ENCODE data around the gene LGR4.

GRCh38 chr11:27370374-27370773 is 102.2 kb downstream of the LGR4 start:
- TF ChIP-seq CTCF (IDR thresholded peaks at IDR 0.05), result no peak
- TF ChIP-seq POLR2A (IDR thresholded peaks at IDR 0.05), result no peak

All from uterus (tissue), 2 donors.